ENCODE data around the gene RPL27.

GRCh38 chr17:43027091-43028032, 29.1 kb downstream of the RPL27 start:
- TF ChIP-seq, protein P1, sequence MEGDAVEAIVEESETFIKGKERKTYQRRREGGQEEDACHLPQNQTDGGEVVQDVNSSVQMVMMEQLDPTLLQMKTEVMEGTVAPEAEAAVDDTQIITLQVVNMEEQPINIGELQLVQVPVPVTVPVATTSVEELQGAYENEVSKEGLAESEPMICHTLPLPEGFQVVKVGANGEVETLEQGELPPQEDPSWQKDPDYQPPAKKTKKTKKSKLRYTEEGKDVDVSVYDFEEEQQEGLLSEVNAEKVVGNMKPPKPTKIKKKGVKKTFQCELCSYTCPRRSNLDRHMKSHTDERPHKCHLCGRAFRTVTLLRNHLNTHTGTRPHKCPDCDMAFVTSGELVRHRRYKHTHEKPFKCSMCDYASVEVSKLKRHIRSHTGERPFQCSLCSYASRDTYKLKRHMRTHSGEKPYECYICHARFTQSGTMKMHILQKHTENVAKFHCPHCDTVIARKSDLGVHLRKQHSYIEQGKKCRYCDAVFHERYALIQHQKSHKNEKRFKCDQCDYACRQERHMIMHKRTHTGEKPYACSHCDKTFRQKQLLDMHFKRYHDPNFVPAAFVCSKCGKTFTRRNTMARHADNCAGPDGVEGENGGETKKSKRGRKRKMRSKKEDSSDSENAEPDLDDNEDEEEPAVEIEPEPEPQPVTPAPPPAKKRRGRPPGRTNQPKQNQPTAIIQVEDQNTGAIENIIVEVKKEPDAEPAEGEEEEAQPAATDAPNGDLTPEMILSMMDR (IDR thresholded peaks at IDR 0.05; ENCODE audit: extremely low read depth in 1 of 2, insufficient read depth in 1 of 2, low read depth in 1 of 2, low read length in 2 of 2): no peak
- TF ChIP-seq EZH2 (IDR thresholded peaks at IDR 0.05; ENCODE audit: borderline replicate concordance, low read depth, low read length, severe bottlenecking) (no peak), POLR2A (IDR thresholded peaks at IDR 0.05; ENCODE audit: low read depth, low read length) (no peak), POLR2AphosphoS5 (IDR thresholded peaks at IDR 0.05; ENCODE audit: insufficient read depth, low read depth, low read length) (no peak), MYC (IDR thresholded peaks at IDR 0.05; ENCODE audit: low read depth, low read length) (no peak), GATA2 (IDR thresholded peaks at IDR 0.05; ENCODE audit: insufficient read depth, insufficient read length, low read depth, low read length) (no peak)
- TF ChIP-seq, protein P2, sequence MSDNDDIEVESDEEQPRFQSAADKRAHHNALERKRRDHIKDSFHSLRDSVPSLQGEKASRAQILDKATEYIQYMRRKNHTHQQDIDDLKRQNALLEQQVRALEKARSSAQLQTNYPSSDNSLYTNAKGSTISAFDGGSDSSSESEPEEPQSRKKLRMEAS (IDR thresholded peaks at IDR 0.05; ENCODE audit: insufficient read depth, insufficient read length): no peak

All from endothelial cell of umbilical vein (primary cell).